Adrenal gland (tissue), 12 donors: Measurements from ENCODE around the gene TMEM135. TPM values are rescaled to one million over a fixed set of nuclear protein-coding genes. Genes with fewer than 3 reads are reported as not detected.

Source experiments
- DNase-seq, 7 donors: peaks; one replicate each; pipeline ENCODE4 v3.0.0-alpha.2; 2019 to 2020
- H3K27ac ChIP-seq, 5 donors: fragments of 200-600 bp; sonication (generic) in 4 of 5; 1 replicate in 3 of 5; 2 replicates in 2 of 5; pipeline versions ENCODE4 v1.5.1 to v1.8.0; 2016 to 2020; ENCODE audit warnings: mild to moderate bottlenecking in 1 of 5
- H3K27me3 ChIP-seq: fragments of 200-600 bp; 2 replicates; pipeline ENCODE4 v1.8.0; 2021
- H3K36me3 ChIP-seq, 2 donors: fragments of 200-600 bp; replicated peaks in 1 of 2; 1 replicate in 1 of 2; 2 replicates in 1 of 2; pipeline versions ENCODE4 v1.5.1 to v1.8.0; 2018 to 2022
- H3K4me1 ChIP-seq, 2 donors: fragments of 200-600 bp; replicated peaks in 1 of 2; 1 replicate in 1 of 2; 2 replicates in 1 of 2; pipeline versions ENCODE4 v1.5.1 to v1.8.0; 2018 to 2021
- H3K4me3 ChIP-seq, 4 donors: fragments of 200-600 bp; sonication (generic) in 3 of 4; one replicate each; pipeline ENCODE4 v1.5.1; 2016 to 2018
- H3K9me3 ChIP-seq, 3 donors: fragments of 200-600 bp; sonication (generic) in 1 of 3; replicated peaks in 1 of 3; 1 replicate in 2 of 3; 2 replicates in 1 of 3; pipeline versions ENCODE4 v1.5.1 to v1.8.0; 2016 to 2021
- CTCF ChIP-seq, 6 experiments: fragments of 450-650 bp in 4 of 6; fragments of 200-600 bp in 2 of 6; sonication (generic) in 1 of 6; IDR thresholded peaks; 1 replicate in 5 of 6; 2 replicates in 1 of 6; pipeline versions ENCODE4 v1.5.1 to v1.8.0; 2016 to 2021; ENCODE audit warnings: antibody characterized with exemption in 6 of 6, mild to moderate bottlenecking in 2 of 6, moderate library complexity in 1 of 6
- POLR2A ChIP-seq, 2 donors: fragments of 450-650 bp; IDR thresholded peaks; one replicate each; pipeline ENCODE4 v1.6.1; 2017; ENCODE audit warnings: antibody characterized with exemption in 2 of 2, mild to moderate bottlenecking in 2 of 2, moderate library complexity in 1 of 2
- WGBS, 4 donors: extraction: QIAGEN DNeasy Blood & Tissue Kit in 2 of 4; methylation state at CpG; one replicate each; pipeline versions ENCODE4 v1.1.5 to v1.1.7; 2013 to 2017; 5-methylcytosine and 5-hydroxymethylcytosine counted together
- intact Hi-C, 2 donors: fragments of 100-400 bp; cut with DNase I; formaldehyde crosslinking; loops; one replicate each; pipeline versions ENCODE4 v1.14.1 to v1.15.0; 2022 to 2023
- polyA plus RNA-seq, 3 donors: library from polyadenylated mRNA; stranded (reverse); fragments of 200-250 nt in 2 of 3; fragments of 350-450 nt in 1 of 3; fragmentation: Illumina TruSeq in 1 of 3; extraction: RNeasy Lipid Tissue Mini Kit (QIAGEN cat#74804) in 1 of 3; gene quantifications; one replicate each; pipeline ENCODE4 v1.2.3, GENCODE V29; 2013 to 2014
- total RNA-seq, 9 donors: library from RNA; depleted of rRNA in 4 of 9; stranded (reverse); fragments of >200 nt in 4 of 9; fragments of 120-200 nt in 1 of 9; fragmentation: NEBNext Ultra II Directional in 1 of 9; extraction: Animal tissue kit (Norgen Biotek cat#: 25700) in 1 of 9; gene quantifications; one replicate each; pipeline versions ENCODE4 v1.1.0 to v1.2.4, GENCODE V29; 2013 to 2023
- donor health status: healthy with polysubstance abuse.
- donor health status: Bipolar disorder and iron deficiency.
- donor health status: DM: yes; HTN: yes; CAD: no.
- donor health status: DM: no; HTN: no; CAD: no.
- donor health status: DM: no; HTN: no; CAD: no.
- donor health status: DM: yes; HTN: yes; CAD: no.

Gene TMEM135
- total and polyA plus RNA-seq, 12 donors = 8.2 to 101 (median 44.5) TPM

- H3K4me3 ChIP-seq = no peak overlapping the region
- no peak for DNase-seq
- no peak overlapping the region for H3K27ac ChIP-seq
- peaks cover 0 to 8% (median 0%) of the 10 kb centered on the region in 3 donors for H3K9me3 ChIP-seq
- intact Hi-C loops = no loop called here
- H3K27me3 ChIP-seq = no peaks in the 10 kb centered on the region
- TF ChIP-seq POLR2A (IDR thresholded peaks at IDR 0.05) = no peak
- no peak for TF ChIP-seq CTCF (IDR thresholded peaks at IDR 0.05)
- WGBS, 4 donors = 90 to 93% (median 91%) methylated on average over 1 of the region's 1 CpG
- no peaks in the 10 kb centered on the region for H3K4me1 ChIP-seq
- H3K36me3 ChIP-seq = no peaks in the 10 kb centered on the region
Measured at GRCh38 chr11:87136236-87136635, 98.5 kb downstream of the TMEM135 start.

GRCh38 chr11:87137711-87138110 is 100.0 kb downstream of the TMEM135 start:
- 88 to 94% (median 90%) methylated on average over 2 of the region's 2 CpGs for WGBS, 4 donors

GRCh38 chr11:87139475-87139874 is 101.7 kb downstream of the TMEM135 start:
- H3K4me3 ChIP-seq = no peak overlapping the region
- H3K27me3 ChIP-seq = no peaks in the 10 kb centered on the region
- H3K36me3 ChIP-seq = no peaks in the 10 kb centered on the region
- intact Hi-C loops = no loop called here
- H3K9me3 ChIP-seq = peaks cover 0 to 8% (median 0%) of the 10 kb centered on the region in 3 donors
- TF ChIP-seq CTCF (IDR thresholded peaks at IDR 0.05) (no peak), POLR2A (IDR thresholded peaks at IDR 0.05) (no peak)
- 41 to 100% (median 79%) methylated on average over 1 of the region's 1 CpG for WGBS, 4 donors
- H3K27ac ChIP-seq = no peak overlapping the region
- H3K4me1 ChIP-seq = no peaks in the 10 kb centered on the region
- DNase-seq = no peak

More at GRCh38 chr11:87137711-87138110, 100.0 kb downstream of the TMEM135 start:
- TF ChIP-seq CTCF (IDR thresholded peaks at IDR 0.05) = no peak
- no peak for TF ChIP-seq POLR2A (IDR thresholded peaks at IDR 0.05)
- H3K4me3 ChIP-seq = no peak overlapping the region
- H3K27ac ChIP-seq = no peak overlapping the region
- H3K27me3 ChIP-seq = no peaks in the 10 kb centered on the region
- H3K36me3 ChIP-seq = no peaks in the 10 kb centered on the region
- peaks cover 0 to 8% (median 0%) of the 10 kb centered on the region in 3 donors for H3K9me3 ChIP-seq
- no peak for DNase-seq
- intact Hi-C loops = no loop called here
- no peaks in the 10 kb centered on the region for H3K4me1 ChIP-seq

GRCh38 chr11:87141322-87141721 is 103.6 kb downstream of the TMEM135 start:
- DNase-seq = no peak
- intact Hi-C loops = no loop called here
- no peaks in the 10 kb centered on the region for H3K27me3 ChIP-seq
- H3K36me3 ChIP-seq = no peaks in the 10 kb centered on the region
- H3K27ac ChIP-seq = no peak overlapping the region
- 73 to 100% (median 98%) methylated on average over 2 of the region's 2 CpGs for WGBS, 4 donors
- H3K9me3 ChIP-seq = peaks cover 0 to 8% (median 0%) of the 10 kb centered on the region in 3 donors
- H3K4me3 ChIP-seq = no peak overlapping the region
- TF ChIP-seq POLR2A (IDR thresholded peaks at IDR 0.05) = no peak
- no peak for TF ChIP-seq CTCF (IDR thresholded peaks at IDR 0.05)
- no peaks in the 10 kb centered on the region for H3K4me1 ChIP-seq
